Naive B cell (primary cell): Measurements from ENCODE around the gene WDR64. TPM values are rescaled to one million over a fixed set of nuclear protein-coding genes. Genes with fewer than 3 reads are reported as not detected.
A peak's percentile ranks its signal among the peaks of the same experiment; 100 is the strongest.
"Not testable (repeated sequence)": the region's sequence is repeated elsewhere in the genome, so short reads cannot be mapped to it uniquely, and the experiment has no call there.

Experiments used
- ATAC-seq, 2 donors: fragments of 150-1000 bp; cut with Tn5 transposase; 2 replicates each; pipeline ENCODE4 v1.10.0; 2021; ENCODE audit warnings: low read depth in 2 of 2, mild to moderate bottlenecking in 2 of 2, moderate library complexity in 2 of 2
- DNase-seq: peaks from one replicate; pipeline ENCODE4 v3.0.0; 2022
- H3K27ac Mint-ChIP-seq, 6 donors: one replicate each; pipeline ENCODE4 v1.8.0; 2020 to 2022; ENCODE audit warnings: mild to moderate bottlenecking in 6 of 6, mixed read lengths in 6 of 6, moderate library complexity in 5 of 6, inconsistent platforms in 2 of 6
- H3K27me3 Mint-ChIP-seq, 3 donors: one replicate each; pipeline ENCODE4 v1.8.0; 2021 to 2022; ENCODE audit warnings: mixed read lengths in 3 of 3, mild to moderate bottlenecking in 1 of 3
- H3K36me3 Mint-ChIP-seq, 2 donors: one replicate each; pipeline ENCODE4 v1.8.0; 2020 to 2022; ENCODE audit warnings: mixed read lengths in 2 of 2, inconsistent platforms in 1 of 2, mild to moderate bottlenecking in 1 of 2
- H3K4me1 Mint-ChIP-seq, 3 donors: one replicate each; pipeline ENCODE4 v1.8.0; 2020 to 2022; ENCODE audit warnings: mixed read lengths in 3 of 3, inconsistent platforms in 1 of 3, mild to moderate bottlenecking in 1 of 3, moderate library complexity in 1 of 3
- H3K4me3 Mint-ChIP-seq, 8 donors: one replicate each; pipeline ENCODE4 v1.8.0; 2020 to 2022; ENCODE audit warnings: mild to moderate bottlenecking in 8 of 8, mixed read lengths in 8 of 8, moderate library complexity in 8 of 8, inconsistent platforms in 2 of 8
- H3K9me3 Mint-ChIP-seq, 7 donors: one replicate each; pipeline ENCODE4 v1.8.0; 2020 to 2022; ENCODE audit warnings: mixed read lengths in 7 of 7, mild to moderate bottlenecking in 5 of 7, inconsistent platforms in 2 of 7, moderate library complexity in 1 of 7
- polyA plus RNA-seq, 6 donors: library from polyadenylated mRNA; unstranded; fragments of 300-500 nt; fragmentation: Illumina TruSeq; gene quantifications; one replicate each; pipeline ENCODE4 v1.2.3, GENCODE V29; 2021; ENCODE audit warnings: low read depth in 6 of 6

The WDR64 gene
- polyA plus RNA-seq, 6 donors from 2014 or later, result 0.14 to 0.41 TPM; not detected in 4

DNA sequence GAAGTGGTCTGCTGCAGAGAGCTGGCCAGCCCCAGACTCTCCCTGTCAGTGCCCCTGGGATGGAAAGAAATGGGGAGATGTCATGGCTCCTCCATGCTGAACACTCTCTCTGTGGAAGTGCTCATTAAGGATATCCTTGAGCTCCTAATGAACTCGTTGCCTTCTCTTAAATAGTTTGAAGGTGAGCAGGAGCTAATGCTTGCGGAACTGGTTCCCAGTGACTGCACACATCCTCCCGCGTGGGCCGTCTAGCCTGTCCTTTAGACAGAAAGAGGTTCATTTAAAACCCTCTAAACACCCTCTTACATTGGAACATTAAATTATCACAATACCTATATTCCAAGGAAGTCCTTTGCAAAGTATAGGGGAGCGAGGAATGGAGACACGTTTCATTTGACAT is 5.9 kb upstream of the WDR64 start:
- H3K4me1 Mint-ChIP-seq, result peaks cover 0 to 4% (median 0%) of the 10 kb centered on the region in 3 donors
- H3K9me3 Mint-ChIP-seq, result peaks cover 0 to 8% (median 5%) of the 10 kb centered on the region in 7 donors
- ATAC-seq (no peak), DNase-seq (no peak)
- H3K36me3 Mint-ChIP-seq, result peaks cover 0 to 13% of the 10 kb centered on the region in 2 donors
- H3K27me3 Mint-ChIP-seq, result peaks cover 0 to 17% (median 16%) of the 10 kb centered on the region in 3 donors
- H3K4me3 Mint-ChIP-seq, result no peak overlapping the region
- peak overlapping the region in 1 of 6 donors; percentile 79 for H3K27ac Mint-ChIP-seq

DNA sequence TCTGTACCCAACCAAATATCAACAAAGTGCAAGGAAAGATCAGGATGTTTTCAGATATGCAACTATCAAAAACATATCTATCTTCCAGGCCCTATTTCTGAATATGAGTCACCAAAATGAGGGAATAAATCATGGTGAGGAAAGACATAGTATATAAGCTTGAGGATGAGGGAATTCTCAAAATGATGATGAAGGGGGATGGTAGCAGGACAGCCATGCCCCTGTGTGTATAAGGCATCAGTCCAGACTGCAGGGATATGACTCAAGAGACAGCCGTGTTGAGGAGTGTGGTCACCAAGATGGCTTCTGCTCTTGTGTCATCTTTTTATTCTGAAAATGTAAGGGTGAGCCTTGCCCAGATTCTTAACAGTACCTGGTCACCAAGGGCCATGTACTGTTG is 4.4 kb upstream of the WDR64 start:
- H3K27me3 Mint-ChIP-seq, result peaks cover 0 to 17% (median 16%) of the 10 kb centered on the region in 3 donors
- DNase-seq, result no peak
- H3K27ac Mint-ChIP-seq, result no peak overlapping the region

DNA sequence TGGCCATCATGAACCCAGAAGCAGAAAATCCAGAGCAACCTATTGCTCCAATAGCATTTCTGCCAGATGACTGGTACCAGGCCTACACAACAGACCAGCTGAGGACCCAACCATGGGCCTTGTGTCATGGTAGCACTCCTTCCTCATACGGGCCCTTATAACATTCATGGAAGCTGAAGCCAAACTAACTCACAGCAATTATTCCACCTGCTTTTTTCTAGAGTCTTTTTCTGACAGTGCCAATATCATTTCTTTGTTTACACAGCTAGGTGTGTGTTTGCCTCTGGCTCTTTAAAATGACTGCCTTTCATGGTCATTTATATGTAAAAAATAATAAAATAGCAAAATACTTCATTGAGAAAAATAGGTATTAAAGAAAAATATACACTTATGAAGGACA is 3.9 kb upstream of the WDR64 start:
- Mint-ChIP-seq H3K27me3 (peaks cover 0 to 17% (median 16%) of the 10 kb centered on the region in 3 donors), H3K9me3 (peaks cover 0 to 3% (median 0%) of the 10 kb centered on the region in 7 donors), H3K4me1 (no peaks in the 10 kb centered on the region), H3K27ac (no peak overlapping the region), H3K4me3 (no peak overlapping the region), H3K36me3 (peaks cover 0 to 13% of the 10 kb centered on the region in 2 donors)
- DNase-seq (no peak), ATAC-seq (no peak)

More for the DNA sequence above, 4.4 kb upstream of the WDR64 start:
- Mint-ChIP-seq H3K36me3 (peaks cover 0 to 13% of the 10 kb centered on the region in 2 donors), H3K9me3 (peaks cover 0 to 4% (median 1%) of the 10 kb centered on the region in 7 donors), H3K4me3 (no peak overlapping the region), H3K4me1 (no peaks in the 10 kb centered on the region)
- no peak for ATAC-seq

DNA sequence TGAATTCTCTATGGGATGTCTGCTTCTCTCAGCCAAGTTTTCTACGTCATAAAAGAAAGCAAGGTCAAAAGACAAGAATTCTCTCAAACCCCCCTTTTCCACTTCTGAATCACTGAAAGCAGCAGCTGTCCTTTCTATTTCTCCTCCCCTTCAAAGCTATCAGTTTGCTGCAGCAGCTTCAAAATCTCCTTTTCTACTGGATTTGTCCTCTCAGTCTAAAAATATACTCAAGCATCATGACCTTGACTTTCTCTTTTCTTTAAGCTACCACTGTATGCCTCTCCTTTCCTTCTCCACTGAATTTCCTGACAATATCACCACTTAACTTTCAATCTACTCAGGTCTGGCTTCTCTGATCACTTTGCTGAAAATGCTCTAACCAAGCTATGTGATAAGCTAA is 1.9 kb downstream of the WDR64 start:
- H3K27me3 Mint-ChIP-seq, result peaks cover 22 to 47% (median 43%) of the 10 kb centered on the region in 3 donors
- no peak for ATAC-seq
- H3K4me1 Mint-ChIP-seq, result no peaks in the 10 kb centered on the region

DNA sequence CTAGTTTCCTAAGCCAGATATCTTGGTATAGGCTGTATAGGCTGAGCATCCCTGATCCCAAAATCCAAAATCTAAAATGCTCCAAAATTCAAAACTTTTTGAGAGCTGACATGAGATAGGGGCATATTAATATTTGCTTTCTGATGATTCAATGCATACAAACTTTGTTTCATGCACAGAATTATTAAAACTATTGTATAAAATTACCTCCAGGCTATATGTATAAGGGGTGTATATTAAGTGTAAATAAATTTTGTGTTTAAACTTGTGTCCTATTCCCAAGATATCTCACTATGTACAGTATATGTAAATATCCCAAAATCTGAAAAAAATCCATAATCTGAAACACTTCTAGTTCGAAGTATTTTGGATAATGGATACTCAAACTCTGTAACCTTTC is 2.6 kb downstream of the WDR64 start:
- Mint-ChIP-seq H3K27ac (no peak overlapping the region), H3K4me1 (no peaks in the 10 kb centered on the region), H3K27me3 (peaks cover 22 to 48% (median 47%) of the 10 kb centered on the region in 3 donors), H3K36me3 (peaks cover 0 to 14% of the 10 kb centered on the region in 2 donors), H3K9me3 (peaks cover 0 to 4% (median 0%) of the 10 kb centered on the region in 7 donors), H3K4me3 (no peak overlapping the region)
- no peak for ATAC-seq
- no peak for DNase-seq

More for the DNA sequence above, 1.9 kb downstream of the WDR64 start:
- DNase-seq, result no peak
- H3K27ac Mint-ChIP-seq, result no peak overlapping the region
- H3K36me3 Mint-ChIP-seq, result peaks cover 0 to 19% of the 10 kb centered on the region in 2 donors
- no peak overlapping the region for H3K4me3 Mint-ChIP-seq
- peaks cover 0 to 2% (median 0%) of the 10 kb centered on the region in 7 donors for H3K9me3 Mint-ChIP-seq

DNA sequence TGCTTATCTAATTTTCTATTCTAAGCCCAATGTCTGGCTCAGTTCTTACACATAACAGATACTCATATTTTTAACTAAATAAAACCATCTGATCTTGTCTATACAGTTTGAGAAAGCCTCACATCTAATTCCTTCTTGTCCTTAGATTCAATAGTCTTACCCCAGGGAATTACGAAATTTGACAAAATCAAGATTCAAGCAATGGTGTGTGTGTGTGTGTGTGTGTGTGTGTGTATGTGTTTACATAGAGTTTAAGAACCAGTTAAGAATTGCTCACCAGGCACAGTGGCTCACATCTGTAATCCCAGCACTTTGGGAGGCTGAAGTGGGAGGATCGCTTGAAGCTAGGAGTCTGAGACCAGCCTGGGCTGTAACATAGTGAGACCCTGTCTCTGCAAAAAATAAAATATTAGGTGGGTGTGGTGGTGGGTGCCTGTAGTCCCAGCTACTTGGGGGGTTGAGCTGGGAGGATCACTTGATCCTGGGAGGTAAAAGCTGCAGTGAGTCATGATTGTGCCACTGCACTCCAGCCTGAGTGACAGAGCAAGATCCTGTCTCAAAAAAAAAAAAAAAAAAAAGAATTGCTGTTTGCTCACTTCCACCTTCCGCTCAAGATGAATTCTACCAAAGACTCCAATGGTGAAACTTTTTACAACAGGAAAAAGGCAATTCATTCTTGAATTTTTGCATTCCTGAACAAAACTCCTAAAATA is 6.2 kb downstream of the WDR64 start:
- H3K27me3 Mint-ChIP-seq, result peaks cover 28 to 37% (median 37%) of the 10 kb centered on the region in 3 donors
- DNase-seq, result no peak

DNA sequence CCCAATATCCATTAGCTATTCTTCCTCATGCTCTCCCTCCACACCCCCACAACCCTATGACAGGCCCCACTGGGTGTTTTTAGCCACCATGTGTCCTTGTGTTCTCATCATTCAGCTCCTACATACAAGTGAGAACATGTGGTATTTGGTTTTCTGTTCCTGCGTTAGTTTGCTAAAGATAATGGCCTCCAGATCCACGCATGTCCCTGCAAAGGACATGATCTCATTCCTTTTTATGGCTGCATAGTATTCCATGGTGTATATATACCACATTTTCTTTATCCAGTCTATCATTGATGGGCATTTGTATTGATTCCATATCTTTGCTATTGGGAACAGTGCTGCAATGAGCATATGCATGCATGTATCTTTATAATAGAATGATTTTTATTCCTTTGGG is 6.9 kb downstream of the WDR64 start:
- not testable (repeated sequence) for H3K9me3 Mint-ChIP-seq, DNase-seq, H3K27ac Mint-ChIP-seq, ATAC-seq, H3K36me3 Mint-ChIP-seq, H3K4me3 Mint-ChIP-seq, H3K4me1 Mint-ChIP-seq
- H3K27me3 Mint-ChIP-seq, result peaks cover 27 to 37% (median 35%) of the 10 kb centered on the region in 3 donors

More for the DNA sequence above, 6.2 kb downstream of the WDR64 start:
- no peaks in the 10 kb centered on the region for H3K4me1 Mint-ChIP-seq
- H3K9me3 Mint-ChIP-seq, result peaks cover 0 to 4% (median 0%) of the 10 kb centered on the region in 7 donors
- ATAC-seq, result no peak
- H3K4me3 Mint-ChIP-seq, result no peak overlapping the region
- peak overlapping the region in 1 of 6 donors; percentile 51 for H3K27ac Mint-ChIP-seq
- H3K36me3 Mint-ChIP-seq, result peaks cover 0 to 6% of the 10 kb centered on the region in 2 donors

DNA sequence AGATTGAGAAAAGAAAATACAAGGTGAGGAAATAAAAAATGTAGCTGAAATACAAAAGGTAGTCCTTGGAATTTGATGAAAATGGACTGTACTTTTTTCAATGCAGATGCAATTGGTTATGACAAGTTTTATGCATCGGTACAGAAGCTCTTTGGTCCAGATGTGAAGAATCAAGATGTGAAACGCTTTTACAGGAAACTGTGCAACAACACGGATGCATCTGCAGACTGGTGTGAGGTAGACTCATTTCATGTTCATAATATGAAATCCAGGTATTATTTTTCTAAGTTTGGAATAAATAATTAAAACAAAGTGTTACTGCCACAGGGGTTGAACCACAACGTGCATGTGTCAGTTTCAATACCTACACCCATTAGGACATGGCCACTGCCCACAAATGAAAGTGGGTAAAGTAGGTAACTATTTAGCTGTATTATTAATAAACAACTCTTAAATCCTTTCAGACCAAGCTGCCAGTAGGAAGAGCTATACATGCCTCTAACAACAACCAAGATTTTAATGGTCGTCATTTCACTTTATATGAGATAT is 8.4 kb downstream of the WDR64 start:
- no peak overlapping the region for H3K4me3 Mint-ChIP-seq
- ATAC-seq (no peak), DNase-seq (no peak)
- H3K27me3 Mint-ChIP-seq, result peaks cover 21 to 34% (median 25%) of the 10 kb centered on the region in 3 donors
- H3K27ac Mint-ChIP-seq, result no peak overlapping the region
- H3K9me3 Mint-ChIP-seq, result peaks cover 0 to 4% (median 0%) of the 10 kb centered on the region in 7 donors
- peaks cover 0 to 5% of the 10 kb centered on the region in 2 donors for H3K36me3 Mint-ChIP-seq
- no peaks in the 10 kb centered on the region for H3K4me1 Mint-ChIP-seq

DNA sequence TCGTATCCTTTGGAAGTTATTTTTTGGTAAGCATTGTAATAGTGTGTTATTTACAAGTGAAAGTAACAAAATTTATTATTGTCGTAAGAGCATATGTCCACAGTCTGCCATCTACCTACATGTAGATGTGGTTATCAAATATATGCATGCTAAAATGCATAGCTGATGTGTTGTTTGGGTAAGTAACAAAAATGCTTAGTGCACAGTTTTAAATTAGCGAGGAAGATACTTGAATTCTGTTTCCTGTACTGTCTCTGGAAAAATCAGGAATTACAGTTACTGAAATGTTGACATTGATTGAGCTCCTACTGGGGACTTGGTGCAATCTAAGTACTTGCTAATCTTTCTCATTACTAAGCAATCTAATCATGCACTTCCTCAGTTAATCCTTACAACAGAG is 14.3 kb downstream of the WDR64 start:
- ATAC-seq, result no peak
- no peak overlapping the region for H3K27ac Mint-ChIP-seq
- no peaks in the 10 kb centered on the region for H3K4me1 Mint-ChIP-seq
- H3K36me3 Mint-ChIP-seq, result no peaks in the 10 kb centered on the region
- no peak for DNase-seq
- peaks cover 0 to 10% (median 2%) of the 10 kb centered on the region in 3 donors for H3K27me3 Mint-ChIP-seq
- H3K4me3 Mint-ChIP-seq, result no peak overlapping the region
- no peaks in the 10 kb centered on the region for H3K9me3 Mint-ChIP-seq

DNA sequence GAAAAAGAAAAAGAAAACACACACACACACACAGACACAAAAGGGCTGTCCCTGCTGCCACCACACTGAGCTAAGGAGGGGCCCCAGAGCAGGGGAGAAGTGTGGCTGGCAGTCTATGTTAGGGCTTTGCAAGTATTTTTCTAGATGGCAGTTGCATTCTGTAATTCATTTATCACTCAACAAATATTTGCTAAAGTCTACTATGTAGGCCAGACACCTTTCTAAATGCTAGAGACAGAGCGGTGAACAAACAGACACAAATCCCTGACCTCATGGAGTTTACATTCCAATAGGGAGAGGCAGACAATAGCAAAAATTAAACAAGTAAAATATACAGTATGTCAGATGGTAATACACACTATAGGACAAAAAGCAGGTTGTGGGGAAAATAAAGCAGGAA is 20.2 kb downstream of the WDR64 start:
- no peak for DNase-seq
- H3K4me1 Mint-ChIP-seq, result peaks cover under 1 to 11% (median 3%) of the 10 kb centered on the region in 3 donors
- no peak overlapping the region for H3K4me3 Mint-ChIP-seq
- peaks cover 0 to 2% (median 0%) of the 10 kb centered on the region in 7 donors for H3K9me3 Mint-ChIP-seq
- H3K27ac Mint-ChIP-seq, result peak overlapping the region in 1 of 6 donors; percentile 91
- H3K27me3 Mint-ChIP-seq, result peaks cover 10 to 16% (median 14%) of the 10 kb centered on the region in 3 donors
- H3K36me3 Mint-ChIP-seq, result no peaks in the 10 kb centered on the region
- ATAC-seq, result no peak

DNA sequence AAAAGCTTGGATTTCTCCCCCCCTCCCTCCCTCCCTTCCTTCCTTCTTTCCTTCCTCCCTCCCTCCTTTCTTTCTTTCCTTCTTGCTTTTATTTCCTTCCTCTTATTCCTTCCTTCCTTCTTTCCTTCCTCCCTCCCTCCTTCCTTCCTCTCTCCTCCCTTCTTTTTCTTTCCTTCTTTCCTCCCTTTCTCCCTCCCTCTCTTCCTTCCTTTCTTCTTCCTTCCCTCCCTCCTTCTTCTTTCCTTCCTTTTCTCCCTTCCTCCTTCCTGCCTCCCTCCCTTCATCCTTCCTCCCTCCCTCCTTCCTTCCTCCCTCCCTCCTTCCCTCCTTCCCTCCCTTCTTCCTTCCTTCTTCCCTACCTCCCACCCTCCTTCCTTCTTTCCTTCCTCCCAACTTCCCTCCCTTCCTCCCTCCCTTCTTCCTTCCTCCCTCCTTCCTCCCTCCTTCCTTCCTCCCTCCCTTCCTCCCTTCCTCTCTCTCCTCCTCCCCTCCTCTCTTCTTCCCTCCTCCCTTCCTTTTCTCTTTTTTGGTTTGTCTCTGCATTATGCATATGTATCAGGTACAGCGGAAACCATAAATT is 22.8 kb downstream of the WDR64 start:
- peak overlapping the region in 3 of 6 donors; percentile 58 to 83 (median 75) for H3K27ac Mint-ChIP-seq
- no peaks in the 10 kb centered on the region for H3K36me3 Mint-ChIP-seq
- H3K9me3 Mint-ChIP-seq, result peaks cover 0 to 2% (median 0%) of the 10 kb centered on the region in 7 donors
- peaks cover 3 to 19% (median 8%) of the 10 kb centered on the region in 3 donors for H3K4me1 Mint-ChIP-seq
- no peak for DNase-seq
- ATAC-seq, result no peak
- peaks cover 5 to 16% (median 14%) of the 10 kb centered on the region in 3 donors for H3K27me3 Mint-ChIP-seq
- H3K4me3 Mint-ChIP-seq, result no peak overlapping the region

DNA sequence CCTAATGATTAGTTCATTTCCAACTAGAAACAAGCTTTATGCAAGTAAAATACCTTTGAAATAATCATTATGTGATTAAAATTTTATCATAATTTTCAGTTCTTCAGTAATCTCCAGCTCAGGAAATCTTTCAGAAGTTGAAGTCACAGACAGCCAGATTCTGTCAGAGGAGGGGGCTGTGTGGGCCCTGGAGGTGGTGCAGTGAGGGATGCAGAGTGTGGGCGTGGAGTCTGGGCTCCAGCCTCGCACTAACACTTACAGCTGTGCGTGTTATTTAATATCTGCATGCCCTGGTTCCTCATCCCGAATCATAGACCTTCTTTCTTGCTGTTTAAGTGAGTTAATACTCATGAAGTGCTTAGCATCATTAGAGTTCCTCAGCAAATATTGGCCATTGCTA is 23.9 kb downstream of the WDR64 start:
- no peak for ATAC-seq
- peaks cover 5 to 23% (median 23%) of the 10 kb centered on the region in 3 donors for H3K27me3 Mint-ChIP-seq
- H3K4me1 Mint-ChIP-seq, result peaks cover 3 to 19% (median 8%) of the 10 kb centered on the region in 3 donors
- peaks cover 0 to 2% (median 0%) of the 10 kb centered on the region in 7 donors for H3K9me3 Mint-ChIP-seq
- H3K27ac Mint-ChIP-seq, result peak overlapping the region in 1 of 6 donors; percentile 85
- H3K4me3 Mint-ChIP-seq, result no peak overlapping the region
- no peak for DNase-seq
- no peaks in the 10 kb centered on the region for H3K36me3 Mint-ChIP-seq

DNA sequence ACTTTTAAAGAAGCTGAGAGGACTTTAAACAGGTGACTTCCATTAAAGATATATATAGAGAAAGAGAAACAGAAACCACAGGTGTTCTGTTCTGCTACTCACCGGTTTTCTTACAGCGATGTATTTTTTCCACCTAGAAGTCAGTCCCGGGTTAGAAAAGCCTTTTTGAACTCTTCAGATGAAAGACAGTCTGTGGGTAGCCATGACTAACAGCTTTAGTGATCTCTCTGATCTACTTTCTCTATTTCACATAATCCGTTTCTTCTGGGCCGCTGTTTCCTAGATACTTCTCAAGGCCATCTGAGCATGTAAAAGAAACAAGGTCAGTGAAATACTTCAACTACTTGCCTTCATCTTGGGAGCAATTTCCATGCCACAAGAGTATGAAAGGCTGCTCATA is 25.1 kb downstream of the WDR64 start:
- Mint-ChIP-seq H3K4me1 (peaks cover 3 to 19% (median 8%) of the 10 kb centered on the region in 3 donors), H3K27me3 (peaks cover 17 to 29% (median 26%) of the 10 kb centered on the region in 3 donors), H3K4me3 (peak overlapping the region; percentile 10 to 80 (median 64)), H3K27ac (peak overlapping the region in 4 of 6 donors; percentile 1 to 83 (median 56)), H3K9me3 (peaks cover 0 to 3% (median 0%) of the 10 kb centered on the region in 7 donors), H3K36me3 (peaks cover 0 to 10% of the 10 kb centered on the region in 2 donors)
- peak; percentile 2 for DNase-seq
- ATAC-seq, result peak; percentile 51 to 74
